GM10248 (cell line): Measurements from ENCODE around the gene MYOM3.
"Not testable (repeated sequence)": the region's sequence is repeated elsewhere in the genome, so short reads cannot be mapped to it uniquely, and the experiment has no call there.

Experiments
- CTCF ChIA-PET: fragments of 300-600 bp; sonication (Branson Sonifier 250); formaldehyde crosslinking; extraction: SDS; loops from one replicate; lab custom pipeline; 2021; ENCODE audit warnings: antibody characterized with exemption; lab: Yijun Ruan, JAX
- POLR2A ChIA-PET: fragments of 350-650 bp; sonication (Branson Sonifier 250); formaldehyde crosslinking; extraction: SDS; loops from one replicate; lab custom pipeline; 2020; ENCODE audit warnings: antibody characterized with exemption; lab: Yijun Ruan, JAX
- DNase-seq: peaks from one replicate; pipeline ENCODE4 v3.0.0; 2012; ENCODE audit errors: extremely low spot score
- CTCF ChIP-seq: IDR thresholded peaks from 2 replicates; pipeline ENCODE4 v1.5.1; 2012; ENCODE audit warnings: mild to moderate bottlenecking, low read depth; ENCODE audit errors: extremely low read depth, missing control alignments, control extremely low read depth

MYOM3 gene

GRCh38 chr1:24047110-24047477 is 64.8 kb downstream of the MYOM3 start:
- CTCF ChIA-PET = interaction anchor here (1.1 to 1.5 kb wide), 2 partner anchors 27 to 78 kb away, joined by 4 read pairs; no protein-coding TSS in a partner anchor
- TF ChIP-seq CTCF = no peak
- DNase-seq = no peak
- POLR2A ChIA-PET = no interaction called here

GRCh38 chr1:24045771-24046170 is 66.2 kb downstream of the MYOM3 start:
- no peak for TF ChIP-seq CTCF
- DNase-seq = no peak
- POLR2A ChIA-PET = no interaction called here
- CTCF ChIA-PET = interaction anchor here (1.1 to 1.8 kb wide), 2 partner anchors 14 to 235 kb away, joined by 3 to 6 read pairs; no protein-coding TSS in a partner anchor

DNA sequence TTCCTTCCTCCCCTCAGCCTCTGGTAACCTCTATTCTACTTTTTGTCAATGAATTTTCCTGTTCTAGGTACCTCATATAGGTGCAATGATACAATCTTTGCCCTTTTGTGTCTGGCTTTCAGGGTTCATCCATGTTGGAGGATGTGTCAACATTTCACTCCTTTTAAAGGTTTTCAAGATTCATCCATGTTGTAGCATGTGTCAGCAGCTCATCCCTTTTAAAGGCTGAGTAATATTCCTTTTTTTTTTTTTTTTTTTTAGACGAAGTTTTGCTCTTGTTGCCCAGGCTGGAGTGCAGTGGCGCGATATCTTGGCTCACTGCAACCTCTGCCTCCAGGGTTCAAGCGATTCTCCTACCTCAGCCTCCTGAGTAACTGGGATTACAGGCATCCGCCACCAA is 67.3 kb downstream of the MYOM3 start:
- POLR2A ChIA-PET, DNase-seq: not testable (repeated sequence)
- CTCF ChIA-PET = interaction anchor here (1.1 to 2.7 kb wide), 3 partner anchors 16 to 234 kb away, joined by 3 to 9 read pairs (median 6); no protein-coding TSS in a partner anchor

- CTCF ChIA-PET = interaction anchor here (1.3 to 2.7 kb wide), 2 partner anchors 15 to 107 kb away, joined by 5 to 9 read pairs; no protein-coding TSS in a partner anchor
- DNase-seq = no peak
- POLR2A ChIA-PET = interaction anchor here (0.5 kb wide), 1 partner anchor 86 kb away, joined by 4 read pairs; no protein-coding TSS in a partner anchor
- no peak for TF ChIP-seq CTCF
These were observed 68.4 kb downstream of the MYOM3 start for GRCh38 chr1:24043345-24044032.

DNA sequence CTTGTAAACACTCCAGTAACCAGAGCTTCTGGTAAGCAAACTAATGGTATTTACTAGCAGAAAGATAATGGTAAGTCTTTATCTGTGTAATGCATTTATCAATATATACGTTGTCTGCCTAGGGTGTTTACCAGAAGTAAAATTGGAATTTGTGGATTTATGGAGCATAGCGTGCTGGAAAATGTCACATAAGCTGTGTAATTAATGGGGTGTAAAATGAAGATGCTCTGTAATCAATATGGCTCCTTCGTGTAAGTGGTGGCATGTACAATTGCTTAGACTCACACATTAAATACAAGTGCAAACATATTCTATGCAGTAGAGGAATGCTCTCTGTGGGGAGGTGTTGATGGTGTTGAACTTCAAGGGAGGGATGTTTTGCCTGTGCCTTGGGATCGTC is 69.6 kb downstream of the MYOM3 start:
- no peak for DNase-seq
- CTCF ChIA-PET = interaction anchor here (2.7 kb wide), 1 partner anchor 14 kb away, joined by 9 read pairs; no protein-coding TSS in a partner anchor
- no peak for TF ChIP-seq CTCF
- POLR2A ChIA-PET = no interaction called here

DNA sequence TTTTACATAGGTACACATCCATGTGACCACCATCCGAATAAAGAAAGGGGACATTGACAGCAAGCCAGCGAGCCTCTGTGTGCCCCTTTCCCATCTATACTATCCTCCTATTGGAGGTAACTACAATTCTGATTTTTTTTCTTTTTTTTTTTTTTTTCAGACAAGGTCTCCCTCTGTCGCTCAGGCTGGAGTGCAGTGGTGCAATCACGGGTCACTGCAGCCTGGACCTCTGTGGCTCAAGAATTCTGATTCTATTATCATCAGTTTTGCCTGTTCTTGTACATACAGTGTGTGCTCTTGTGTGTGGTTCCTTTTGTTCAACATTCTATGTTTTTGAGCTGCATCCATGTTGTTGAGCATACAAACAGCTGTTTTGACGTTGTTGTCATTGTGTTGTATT is 75.8 kb downstream of the MYOM3 start:
- no peak for TF ChIP-seq CTCF
- DNase-seq = no peak
- CTCF ChIA-PET = interaction anchor here (0.7 kb wide), 1 partner anchor 8 kb away, joined by 3 read pairs; no protein-coding TSS in a partner anchor
- POLR2A ChIA-PET = no interaction called here

DNA sequence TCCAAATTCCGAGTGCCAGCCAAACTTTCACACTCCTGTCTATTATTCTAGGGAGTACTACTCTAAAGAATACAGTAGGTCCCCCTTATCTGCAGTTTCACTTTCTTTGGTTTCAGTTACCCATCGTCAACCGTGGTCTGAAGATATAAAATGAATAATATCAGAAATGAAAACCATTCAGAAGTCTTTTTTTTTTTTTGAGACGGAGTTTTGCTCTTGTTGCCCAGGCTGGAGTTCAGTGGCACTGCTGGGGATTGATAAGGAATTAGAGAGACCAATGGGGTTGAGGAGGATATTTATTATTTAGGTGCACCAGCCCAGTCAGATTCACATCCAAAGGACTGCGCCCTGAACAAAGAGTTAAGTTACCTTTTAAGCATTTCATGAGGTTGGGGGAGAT is 79.0 kb downstream of the MYOM3 start:
- TF ChIP-seq CTCF = no peak
- CTCF ChIA-PET = no interaction called here
- no peak for DNase-seq
- POLR2A ChIA-PET = no interaction called here

DNA sequence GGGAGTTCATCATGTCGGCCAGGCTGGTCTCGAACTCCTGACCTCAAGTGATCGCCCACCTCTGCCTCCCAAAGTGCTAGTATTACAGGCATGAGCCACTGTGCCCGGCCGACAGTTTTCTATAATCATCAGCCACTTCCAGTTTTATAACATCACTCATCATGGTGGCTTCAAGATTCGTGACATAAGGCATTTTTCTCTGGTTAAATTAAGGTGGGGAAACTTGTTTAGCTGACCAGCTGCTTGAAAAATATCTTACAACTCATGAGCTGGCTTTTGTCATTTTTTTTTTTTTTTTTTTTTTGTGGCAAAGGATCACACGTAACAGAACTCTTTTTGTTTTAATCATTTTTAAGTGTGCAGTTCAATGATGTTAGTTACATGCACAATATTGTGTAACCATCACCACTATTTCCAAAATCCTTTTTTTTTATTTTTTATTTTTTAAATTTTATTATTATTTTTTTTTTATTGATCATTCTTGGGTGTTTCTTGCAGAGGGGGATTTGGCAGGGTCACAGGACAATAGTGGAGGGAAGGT is 80.9 kb downstream of the MYOM3 start:
- CTCF ChIA-PET = interaction anchor here (1.2 kb wide), 2 partner anchors 221 to 384 kb away, joined by 3 to 4 read pairs; partner anchors contain the start of gene NIPAL3
- POLR2A ChIA-PET, DNase-seq: not testable (repeated sequence)
